ENCODE results near the gene BAHD1.

DNA sequence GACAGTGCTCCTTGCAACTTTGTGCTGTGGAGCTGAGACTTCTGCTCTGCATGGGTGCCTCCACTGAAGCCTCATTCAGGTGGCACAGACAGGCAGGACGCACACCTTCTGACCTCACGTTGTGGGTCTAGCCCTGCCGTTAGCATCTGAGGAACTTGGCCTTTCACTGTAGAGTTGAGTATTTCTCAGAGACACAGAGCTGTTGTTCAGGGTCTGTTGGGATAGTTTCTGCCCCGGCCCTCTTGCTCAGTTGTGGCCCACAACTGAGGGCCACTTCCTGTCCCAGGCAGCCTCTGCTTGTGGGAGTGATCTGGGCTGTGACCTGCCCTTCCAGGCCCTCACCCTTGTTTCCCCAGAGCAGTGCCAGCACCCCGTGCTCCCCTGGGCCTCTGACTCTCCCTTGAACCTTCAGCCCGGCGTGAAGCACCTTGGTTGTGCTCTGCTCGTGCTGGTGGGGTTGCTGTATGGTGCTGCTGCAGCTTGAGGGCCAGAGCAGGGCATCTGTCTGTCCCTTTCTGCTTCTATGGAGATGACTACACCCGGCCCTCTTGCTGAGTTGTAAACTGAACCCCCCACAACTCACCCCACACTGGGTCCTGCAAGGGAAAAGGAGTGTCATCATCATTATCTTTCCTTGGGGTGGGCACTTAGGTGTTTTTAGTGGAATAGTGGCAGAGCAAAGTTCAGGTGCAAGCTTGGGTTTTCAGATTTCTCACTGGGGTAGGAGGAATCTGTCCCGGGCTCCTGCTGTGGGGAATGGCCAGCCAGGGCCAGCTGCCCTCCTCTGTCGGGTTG lies 11.7 kb downstream of the BAHD1 start:
- TF ChIP-seq, protein P1, sequence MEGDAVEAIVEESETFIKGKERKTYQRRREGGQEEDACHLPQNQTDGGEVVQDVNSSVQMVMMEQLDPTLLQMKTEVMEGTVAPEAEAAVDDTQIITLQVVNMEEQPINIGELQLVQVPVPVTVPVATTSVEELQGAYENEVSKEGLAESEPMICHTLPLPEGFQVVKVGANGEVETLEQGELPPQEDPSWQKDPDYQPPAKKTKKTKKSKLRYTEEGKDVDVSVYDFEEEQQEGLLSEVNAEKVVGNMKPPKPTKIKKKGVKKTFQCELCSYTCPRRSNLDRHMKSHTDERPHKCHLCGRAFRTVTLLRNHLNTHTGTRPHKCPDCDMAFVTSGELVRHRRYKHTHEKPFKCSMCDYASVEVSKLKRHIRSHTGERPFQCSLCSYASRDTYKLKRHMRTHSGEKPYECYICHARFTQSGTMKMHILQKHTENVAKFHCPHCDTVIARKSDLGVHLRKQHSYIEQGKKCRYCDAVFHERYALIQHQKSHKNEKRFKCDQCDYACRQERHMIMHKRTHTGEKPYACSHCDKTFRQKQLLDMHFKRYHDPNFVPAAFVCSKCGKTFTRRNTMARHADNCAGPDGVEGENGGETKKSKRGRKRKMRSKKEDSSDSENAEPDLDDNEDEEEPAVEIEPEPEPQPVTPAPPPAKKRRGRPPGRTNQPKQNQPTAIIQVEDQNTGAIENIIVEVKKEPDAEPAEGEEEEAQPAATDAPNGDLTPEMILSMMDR (IDR thresholded peaks at IDR 0.05): no peak
- TF ChIP-seq EP300 (IDR thresholded peaks at IDR 0.05; ENCODE audit: low read depth): no peak
- TF ChIP-seq POLR2A (IDR thresholded peaks at IDR 0.05): no peak
- no peak for TF ChIP-seq POLR2AphosphoS5 (IDR thresholded peaks at IDR 0.05)

Data from transverse colon (tissue), 4 donors.